Measurements from ENCODE around the gene NARF.

Gene NARF

DNA sequence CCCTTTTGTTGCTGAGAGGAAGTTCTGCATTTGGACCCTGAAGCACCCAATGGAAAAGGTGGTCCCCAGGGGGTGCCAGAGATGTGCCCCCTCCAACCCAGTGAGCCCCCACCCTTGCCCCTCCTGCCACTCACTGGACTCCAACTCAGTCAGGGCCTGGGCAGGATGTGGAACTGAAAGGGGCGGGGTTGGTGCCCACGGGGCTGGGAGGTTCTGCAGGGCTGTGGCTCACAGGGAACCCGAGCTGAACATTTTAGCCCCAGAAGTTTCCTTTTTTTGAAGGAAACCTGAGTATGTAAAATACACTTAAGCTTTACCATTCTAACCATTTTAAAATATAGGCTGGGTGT is 24.4 kb upstream of the NARF start:
- DNase-seq, result peak; percentile 32

DNA sequence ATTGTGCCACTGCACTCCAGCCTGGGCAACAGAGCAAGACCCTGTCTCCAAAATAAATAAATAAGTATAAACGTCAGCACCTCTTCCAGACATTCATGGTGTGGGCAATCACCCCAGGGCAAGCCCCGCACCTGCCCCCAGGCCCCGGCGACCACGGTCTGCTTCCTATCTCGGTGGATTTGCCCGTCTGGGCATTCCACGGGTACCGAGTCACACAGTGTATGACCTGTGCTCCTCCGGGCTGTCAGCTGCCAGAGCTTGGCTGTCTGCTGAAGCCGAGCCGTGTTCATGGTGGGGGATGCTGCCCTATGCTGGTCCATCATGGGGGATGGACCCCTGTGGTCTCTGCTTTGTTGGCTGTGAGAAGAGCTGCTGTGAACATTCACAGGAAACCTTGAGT is 23.4 kb upstream of the NARF start:
- no peak for DNase-seq

DNA sequence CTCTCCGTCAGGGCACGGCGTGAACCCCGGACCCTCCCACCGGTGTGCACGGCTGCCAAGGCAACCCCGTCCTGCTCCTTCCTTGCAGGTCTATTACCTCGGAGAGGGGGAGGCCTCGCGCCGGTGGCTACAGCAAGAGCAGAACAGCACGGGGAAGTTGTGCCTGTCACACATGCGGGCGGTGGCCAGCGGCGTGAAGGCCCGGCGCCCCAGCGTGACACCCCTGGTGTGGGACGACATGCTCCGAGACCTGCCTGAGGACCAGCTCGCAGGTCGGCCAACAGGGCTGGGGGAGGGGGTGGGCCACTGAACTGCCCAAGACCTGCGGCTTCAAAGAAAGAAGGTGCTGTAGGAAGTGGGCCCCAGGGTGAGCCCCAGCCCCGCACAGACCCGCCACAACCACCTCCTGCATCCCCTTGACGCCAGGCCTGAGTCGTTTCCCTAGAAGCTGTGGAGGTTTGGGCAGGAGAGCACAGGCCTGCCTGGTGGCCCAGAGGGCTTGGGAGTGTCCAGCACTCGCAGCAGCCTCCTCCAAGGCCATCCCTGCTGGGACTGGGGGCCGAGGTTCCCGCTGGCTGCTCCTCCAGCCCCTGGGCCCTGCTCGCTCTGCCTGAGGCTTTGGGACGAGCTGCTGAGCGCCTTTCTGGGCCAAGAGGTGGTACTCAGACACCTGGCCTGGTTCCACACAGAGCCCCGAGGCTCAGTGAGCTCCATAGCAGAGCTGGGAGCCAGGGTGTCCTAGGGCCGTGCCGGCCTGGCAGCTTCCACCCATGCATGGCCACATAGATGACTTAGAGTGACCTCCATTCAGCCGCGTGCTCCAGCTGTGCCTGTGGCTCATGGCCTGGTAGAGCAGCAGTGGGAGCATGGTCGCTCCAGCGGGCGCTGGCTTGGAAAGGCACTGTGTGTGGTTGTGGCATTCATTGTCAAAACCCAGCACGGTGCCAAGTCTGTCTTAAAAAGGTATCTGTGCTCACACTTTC is 22.6 kb upstream of the NARF start:
- no peak for DNase-seq

DNA sequence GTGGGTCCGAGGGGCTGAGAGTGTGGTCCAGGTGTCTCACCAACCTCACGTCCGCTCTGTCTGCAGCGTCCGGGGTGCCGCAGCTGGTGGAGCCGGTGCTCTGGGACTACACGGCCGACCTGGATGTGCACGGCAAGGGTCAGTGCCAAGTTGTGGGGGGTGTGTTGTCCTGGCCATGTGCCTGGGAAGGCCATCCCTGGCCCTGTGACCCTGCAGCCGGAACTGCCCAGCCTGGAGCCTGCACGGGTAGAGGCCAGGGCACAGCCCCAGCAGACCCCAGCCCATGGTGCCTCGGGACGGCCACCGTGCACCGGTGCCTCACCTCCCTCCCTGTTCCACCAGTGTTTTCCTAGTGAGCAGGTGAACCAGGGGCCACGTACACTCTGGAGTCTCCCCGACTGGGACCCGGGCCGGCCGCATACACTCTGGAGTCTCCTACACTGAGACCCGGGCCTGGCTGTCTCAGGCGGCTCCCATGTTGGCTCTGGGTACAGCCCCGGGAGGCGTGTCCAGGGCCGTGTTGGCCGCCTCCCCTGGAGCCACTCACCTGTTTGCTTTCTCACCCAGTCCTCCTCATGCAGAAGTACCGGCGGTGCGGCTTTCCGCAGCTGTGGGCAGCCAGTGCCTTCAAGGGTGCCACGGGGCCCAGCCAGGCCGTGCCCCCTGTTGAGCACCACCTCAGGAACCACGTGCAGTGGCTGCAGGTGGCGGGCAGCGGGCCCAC is 21.8 kb upstream of the NARF start:
- no peak for DNase-seq

DNA sequence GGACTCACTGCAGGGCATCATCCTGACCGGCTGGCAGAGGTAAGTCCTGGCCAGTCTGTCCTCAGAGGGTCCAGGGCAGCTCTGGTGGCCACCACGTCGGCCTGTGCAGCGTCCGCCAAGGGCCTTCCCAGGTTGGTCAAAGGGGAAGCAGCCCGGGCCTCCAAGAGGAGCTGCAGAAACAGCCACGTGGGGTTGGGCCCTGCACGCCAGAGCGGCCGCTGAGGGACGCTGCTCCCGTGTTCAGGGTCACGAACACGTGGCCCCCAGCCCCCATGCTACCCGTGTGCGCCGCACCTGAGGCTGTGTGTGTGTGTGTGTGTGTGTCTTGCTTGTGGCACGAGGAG is 21.2 kb upstream of the NARF start:
- DNase-seq, result no peak

DNA sequence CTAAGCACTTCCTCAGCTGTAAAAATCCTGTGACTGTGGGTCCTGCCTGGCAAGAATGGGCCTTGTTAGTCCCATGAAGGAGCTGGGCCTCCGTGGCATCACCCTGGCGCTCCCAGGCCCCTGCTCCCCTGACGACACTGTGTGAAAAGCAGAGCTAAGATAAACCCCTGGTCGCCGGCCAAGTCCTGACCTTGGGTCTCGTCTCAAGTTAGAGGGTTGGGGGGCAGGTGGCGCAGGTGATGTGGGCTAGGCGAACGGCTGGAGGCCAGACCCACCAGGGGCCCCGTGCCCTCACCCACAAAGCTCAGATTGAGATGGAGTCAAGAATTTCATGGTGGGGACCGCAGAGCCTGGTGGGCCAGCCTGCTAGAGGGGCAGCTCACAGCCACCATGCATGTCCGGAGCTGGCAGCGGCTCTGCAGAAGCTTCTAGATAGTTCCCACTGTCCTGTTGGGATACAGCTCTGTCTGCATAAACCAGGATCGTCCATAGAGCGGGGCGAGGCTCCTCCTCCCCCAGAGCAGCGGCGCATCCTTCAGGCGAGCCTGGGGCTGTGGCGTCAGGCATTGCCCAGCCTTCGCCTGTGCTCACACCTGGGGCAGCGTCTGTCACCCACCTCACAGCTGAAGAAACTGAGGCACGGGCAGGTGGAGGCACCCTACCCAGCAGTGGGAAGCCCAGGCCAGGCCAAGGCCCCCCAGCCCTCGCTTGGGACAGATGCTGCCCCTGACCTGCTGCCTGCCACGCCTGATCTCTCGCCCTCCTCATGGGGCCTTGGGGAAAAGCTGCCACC is 19.9 kb upstream of the NARF start:
- no peak for DNase-seq

DNA sequence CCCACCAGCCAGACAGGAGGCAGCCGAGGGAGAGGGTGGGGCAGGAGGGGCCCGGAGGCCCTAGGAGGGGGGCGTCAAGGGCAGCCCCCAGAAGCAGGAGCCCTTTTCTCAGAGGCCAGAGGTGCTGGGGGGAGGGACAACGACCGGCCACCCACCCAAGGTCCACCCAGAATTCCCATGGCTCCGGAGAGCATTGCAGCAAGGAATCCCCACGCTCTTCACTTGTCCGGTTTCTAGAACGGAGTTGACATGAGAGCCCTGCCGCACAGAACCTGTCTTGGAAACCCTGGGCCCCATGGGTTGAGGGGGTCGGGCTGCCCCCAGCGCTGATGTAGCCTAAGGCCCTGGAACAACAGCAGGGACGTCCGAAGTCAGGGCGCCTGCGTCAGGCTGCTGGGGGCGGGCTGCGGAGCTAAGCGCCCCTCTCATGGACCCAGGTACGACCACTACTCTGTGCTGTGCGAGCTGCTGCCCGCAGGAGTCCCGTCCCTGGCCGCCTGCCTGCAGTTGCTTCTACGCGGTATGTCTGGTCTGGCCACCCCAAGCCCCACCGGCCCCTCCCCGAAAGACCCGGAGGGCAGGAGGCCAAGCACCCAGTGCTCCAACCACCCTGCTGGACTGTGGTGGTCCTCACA is 19.2 kb upstream of the NARF start:
- DNase-seq, result no peak

DNA sequence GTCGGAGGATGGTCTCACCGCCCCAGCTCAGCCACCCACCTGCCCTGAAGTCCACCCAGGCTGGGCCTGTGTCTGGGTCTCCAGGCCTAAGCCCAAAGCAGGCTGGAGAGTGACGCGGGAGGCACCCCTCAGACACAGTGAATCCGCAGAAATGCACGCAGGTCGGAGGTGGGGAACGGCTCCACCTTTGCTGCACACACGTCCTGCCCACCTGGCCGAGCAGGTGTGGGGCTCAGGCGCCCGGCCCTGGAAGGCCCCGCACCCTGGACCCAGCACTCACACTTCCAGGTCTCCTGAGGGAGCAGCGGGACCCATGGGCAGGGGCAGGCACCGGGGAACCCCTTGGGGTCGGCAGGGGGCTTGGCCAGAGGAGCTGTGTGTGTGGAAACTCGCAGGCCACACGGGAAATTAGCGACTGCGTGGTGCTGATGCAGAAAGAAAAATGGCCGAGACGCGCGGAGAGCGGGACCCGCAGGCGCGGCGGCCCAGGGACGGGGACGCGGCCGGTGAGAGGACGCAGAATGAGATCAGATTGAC is 18.6 kb upstream of the NARF start:
- DNase-seq, result no peak

DNA sequence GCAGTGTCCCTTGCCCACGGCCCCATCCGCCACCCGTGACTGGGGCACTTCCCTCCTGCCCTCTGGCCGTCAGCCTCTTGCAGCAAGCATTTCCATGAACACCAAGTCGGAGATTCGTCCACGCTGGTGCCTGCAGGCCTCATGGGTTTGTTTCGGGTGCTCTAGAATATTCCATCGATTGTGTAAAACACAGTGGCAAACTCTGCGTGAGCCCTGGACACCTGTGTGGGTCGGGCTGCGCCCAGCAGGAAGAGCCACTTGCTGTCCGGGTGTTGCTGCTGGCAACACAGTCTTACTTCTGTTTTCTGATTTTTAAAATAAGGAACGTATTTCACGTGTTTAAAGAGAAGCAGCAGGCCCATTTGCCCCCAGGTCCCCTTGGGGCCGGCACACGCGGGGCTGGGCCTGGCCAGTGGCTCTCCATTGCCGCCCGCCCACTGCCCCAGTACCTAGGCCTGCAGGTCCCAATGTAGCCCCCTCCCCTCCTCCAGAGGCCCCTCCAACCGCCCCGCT is 18.0 kb upstream of the NARF start:
- peak; percentile 41 for DNase-seq

DNA sequence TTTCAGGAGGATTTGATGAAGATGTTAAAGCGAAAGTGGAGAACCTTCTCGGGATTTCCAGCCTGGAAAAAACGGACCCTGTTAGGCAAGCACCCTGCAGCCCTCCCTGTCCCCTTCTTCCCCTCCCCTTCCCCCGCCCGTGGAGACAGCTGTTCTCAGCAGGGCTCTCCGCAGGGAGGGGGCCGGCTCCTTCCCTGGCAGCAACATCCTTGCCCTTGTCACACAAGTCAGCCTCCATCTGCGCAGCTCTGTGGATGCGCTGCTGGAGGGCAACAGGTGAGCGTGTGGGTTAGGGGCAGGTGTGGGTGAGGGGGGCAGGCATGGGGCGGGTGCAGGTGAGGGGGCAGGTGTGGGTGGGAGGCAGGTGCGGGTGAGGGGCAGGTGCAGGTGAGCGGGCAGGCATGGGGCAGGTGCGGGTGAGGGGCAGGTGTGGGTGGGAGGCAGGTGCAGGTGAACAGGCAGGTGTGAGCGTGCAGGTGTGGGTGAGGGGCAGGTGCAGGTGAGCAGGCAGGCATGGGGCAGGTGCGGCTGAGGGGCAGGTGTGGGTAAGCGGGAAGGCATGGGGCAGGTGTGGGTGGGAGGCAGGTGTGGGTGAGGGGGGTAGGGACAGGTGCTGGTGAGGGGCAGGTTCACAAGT is 17.4 kb upstream of the NARF start:
- DNase-seq, result peak; percentile 26

DNA sequence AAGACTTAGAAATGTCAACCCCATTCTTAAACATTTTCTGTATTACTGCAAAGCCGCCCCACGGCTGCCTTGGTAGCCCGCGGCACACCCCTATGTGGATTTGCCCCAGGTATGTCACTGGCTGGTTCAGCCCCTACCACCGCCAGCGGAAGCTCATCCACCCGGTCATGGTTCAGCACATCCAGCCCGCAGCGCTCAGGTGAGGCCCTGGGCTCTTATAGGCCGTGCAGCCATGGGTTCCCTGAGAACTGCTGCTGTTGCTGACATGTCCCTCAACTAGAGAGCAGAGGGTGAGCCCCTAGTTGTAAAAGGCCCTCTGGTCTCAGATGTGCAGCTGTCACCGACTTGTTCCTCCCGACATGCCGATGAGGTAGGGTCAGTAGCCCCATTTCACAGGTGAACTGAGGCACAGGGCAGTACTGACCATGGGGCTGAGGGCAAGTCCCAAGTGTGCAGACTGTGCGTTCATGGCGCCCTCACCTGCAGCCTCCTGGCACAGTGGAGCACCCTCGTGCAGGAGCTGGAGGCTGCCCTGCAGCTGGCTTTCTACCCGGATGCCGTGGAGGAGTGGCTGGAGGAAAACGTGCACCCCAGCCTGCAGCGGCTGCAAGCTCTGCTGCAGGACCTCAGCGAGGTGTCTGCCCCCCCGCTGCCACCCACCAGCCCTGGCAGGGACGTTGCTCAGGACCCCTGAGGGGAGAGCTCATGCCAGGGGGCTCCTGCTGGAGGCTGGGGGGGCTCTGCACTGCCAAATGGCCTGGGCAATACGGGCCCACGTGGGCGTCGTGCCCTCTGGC is 16.7 kb upstream of the NARF start:
- no peak for DNase-seq

DNA sequence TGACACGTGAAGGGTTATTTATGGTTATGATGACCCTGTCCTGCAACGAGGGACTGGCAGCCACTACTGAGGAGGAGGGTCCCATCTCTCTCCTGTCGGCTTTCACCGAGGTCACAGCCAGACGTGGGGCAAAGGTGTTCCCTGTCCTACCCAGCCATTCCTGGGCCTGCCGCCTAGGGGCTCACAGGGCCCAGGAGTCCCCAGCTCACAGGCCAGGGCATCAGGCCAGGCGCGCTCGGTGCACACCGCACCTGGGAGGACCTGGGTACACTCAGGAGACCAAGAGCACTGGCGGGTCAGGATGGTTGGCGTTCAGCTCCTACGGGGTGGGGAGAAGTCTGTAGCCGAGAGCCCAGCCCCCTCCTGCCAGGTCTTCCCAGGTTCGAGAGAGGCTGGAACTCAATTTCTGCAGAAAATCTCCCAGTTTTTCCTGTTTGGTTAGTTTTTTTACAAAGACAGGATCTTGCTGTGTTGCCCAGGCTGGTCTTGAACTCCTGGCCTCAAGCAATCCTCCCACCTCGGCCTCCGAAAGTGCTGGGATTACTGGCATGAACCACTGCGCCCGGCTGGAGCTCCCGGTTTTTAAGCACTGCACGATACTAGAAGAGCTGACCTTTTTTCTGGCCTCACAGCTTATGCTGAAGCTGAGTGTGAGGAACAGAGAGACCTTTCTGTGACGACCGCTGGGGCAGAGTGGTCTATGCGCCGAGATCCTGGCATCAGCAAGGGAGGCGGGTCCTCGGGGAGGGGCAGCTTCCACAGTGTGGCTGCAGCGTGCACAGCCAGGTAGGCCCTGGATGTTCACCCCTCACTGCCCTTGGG is 15.7 kb upstream of the NARF start:
- no peak for DNase-seq

DNA sequence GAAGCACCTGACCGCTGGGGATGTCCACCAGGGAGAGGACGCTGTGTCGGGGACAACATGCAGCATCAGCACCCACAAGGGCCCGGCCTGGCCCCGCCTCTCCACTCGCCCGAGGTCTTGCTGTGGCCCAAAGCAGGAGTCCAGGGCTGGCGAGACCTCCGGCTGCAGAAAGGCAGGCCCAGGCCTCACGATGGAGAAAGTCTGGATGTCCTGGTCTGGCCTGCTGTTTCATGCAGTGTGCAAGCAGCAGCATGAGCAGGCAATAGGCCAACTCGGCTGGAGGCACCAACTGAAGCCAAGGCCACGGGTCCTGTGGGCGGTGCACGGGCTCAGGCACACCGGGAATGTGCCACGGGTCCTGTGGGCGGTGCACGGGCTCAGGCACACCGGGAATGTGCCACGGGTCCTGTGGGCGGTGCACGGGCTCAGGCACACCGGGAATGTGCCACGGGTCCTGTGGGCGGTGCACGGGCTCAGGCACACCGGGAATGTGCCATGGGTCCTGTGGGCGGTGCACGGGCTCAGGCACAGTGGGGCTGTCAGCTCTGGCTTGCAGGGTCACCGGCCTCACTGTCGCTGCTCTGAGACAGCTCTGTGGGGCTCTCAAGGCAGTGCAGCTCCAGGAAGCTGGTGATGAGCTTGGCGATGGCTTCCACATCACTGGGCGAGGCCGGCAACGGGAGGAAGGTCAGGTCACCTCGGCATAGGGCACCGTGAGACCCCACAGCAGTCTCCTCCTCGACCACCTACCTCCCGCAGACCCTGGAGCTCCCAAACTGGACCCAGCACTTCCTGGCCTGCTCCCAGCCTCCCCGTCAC is 14.9 kb upstream of the NARF start:
- DNase-seq, result no peak

DNA sequence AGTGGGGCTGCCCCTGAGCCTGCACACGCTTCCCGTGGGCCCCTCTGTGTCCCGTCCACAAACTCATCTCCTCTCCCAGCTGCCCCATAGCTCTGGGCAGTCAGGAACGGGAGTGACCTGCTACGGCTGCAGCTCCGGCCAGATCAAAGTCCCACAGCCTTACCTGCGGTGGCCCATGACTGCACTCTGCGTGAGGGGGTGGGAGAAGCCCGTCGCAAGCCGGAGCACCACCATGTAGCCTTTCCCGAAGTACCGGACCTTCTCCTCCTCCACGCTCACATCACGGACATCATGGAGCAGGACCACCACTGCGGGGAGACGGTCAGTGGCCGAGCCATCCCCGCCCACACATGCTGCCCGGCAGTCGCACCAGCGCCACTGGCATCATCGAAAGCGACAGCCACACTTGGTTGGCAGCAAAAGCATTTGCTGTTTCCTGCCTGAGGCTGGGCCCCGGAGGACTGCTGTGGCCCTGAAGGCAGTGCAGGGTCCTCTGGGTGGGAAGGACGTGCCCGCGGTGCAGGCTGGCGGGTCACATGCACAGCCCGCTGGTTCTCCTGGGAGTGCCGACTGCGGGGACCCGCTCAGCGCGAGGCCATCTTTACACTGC is 14.2 kb upstream of the NARF start:
- no peak for DNase-seq

DNA sequence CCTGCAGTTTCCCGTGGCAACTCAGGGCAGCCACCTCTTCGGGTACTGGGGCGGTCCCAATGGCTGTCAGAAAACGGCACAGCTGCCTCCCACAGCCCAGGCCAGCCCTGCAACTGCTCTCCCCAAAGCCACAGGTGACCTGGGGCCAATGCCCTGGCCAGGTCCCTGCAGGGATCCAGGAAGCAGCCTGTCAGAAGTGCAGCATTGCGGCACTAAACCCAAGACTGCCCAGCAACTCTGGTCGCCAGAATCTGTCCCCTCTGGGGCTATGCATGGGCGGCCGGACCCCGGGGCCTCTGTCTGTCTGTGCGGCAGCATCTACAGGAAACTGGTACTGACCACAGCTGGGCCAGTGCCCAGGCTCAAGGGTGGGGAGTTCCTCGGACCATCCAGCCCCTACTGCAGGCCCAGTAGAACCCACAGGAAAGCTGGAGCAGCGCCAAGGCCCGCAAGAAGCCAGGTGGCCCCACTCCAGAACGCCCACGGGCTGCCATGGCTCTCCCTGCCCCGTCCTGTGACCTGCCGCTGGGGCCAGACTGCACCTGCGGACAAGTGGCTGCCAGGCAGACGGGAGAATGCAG is 13.5 kb upstream of the NARF start:
- no peak for DNase-seq

DNA sequence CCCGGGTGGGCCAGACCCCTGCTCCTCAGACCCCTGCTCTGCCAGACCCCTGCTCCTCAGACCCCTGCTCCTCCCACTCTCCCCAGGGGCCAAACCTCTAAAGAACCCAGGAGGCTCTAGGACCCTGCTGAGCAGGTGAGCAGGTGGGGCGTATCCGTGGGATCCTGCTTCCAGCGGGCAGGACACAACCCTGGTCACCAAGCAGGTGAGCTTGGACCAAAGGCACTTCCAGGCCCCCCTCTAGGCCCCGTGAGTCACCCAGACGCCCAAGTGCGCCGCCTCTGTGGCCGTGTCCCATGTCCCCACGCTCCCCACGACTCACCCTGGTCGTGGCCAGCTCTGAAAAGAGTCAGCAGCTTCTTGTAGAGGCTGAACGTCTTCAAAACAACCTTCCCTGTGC is 13.0 kb upstream of the NARF start:
- no peak for DNase-seq

DNA sequence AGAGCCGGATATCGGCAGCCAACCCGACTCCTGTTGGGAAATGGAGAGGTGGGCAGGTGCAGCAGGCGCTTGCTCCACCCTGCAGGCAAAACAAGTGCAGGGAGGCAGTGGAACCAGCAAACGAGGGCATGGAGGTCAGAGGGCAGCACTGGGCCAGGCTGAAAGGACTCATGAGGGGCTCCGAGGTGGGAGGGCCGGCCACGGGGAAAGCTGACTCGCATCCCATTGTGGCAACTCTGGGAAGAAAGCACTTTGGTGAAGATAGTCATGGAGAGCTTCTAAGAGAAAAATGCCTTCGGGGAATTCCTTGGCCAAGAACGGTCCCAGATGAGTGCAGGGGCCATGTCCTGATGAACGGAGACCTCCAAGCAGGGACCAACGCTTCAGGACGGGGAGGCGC is 12.4 kb upstream of the NARF start:
- DNase-seq, result no peak

DNA sequence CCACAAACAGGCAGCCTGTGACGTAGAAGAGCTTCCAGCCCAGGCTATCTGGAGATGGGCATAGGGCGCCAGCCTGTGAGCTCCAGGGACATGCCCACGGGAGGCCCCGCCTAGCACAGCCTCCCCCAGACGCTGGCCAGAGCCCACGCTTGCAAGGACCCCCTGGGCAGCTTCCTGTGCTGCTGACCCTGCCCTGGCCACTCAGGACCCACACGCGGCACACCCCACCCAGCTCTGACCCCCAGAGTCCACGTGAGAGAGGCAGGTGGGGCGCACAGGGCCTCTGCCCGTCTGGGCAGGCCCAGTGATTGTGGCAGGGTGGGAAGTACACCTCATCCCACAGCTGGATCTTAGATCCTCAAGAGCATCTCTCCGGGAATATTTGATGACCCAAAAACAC is 11.9 kb upstream of the NARF start:
- DNase-seq, result no peak

DNA sequence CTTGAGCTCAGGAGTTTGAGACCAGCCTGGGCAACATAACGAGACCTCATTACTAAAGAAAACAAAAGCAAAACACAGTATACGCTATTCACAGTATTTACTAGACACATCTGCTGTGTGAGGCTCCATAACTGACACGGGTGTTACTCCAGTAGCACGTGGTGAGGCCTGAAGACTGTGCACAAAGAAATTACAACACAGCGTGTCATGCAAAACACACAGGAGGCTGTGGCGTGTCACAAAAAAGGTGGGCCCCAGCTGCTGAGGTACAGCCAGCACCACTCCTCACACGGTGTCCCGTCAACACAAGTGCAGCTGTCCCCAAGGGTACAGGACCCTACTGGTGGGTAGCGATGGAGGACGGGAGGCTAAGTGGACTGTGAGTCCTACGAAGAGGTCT is 10.7 kb upstream of the NARF start:
- DNase-seq, result no peak

Data from CD4-positive, alpha-beta T cell treated with Interferon gamma for 1 hour (primary cell).